NOMO-1 treated with DMSO at 0.1 percent for 48 hours (cell line): ENCODE results near the gene SLC25A26.

Experiments used
- DNase-seq: peaks from one replicate; lab custom pipeline; 2025; ENCODE audit not compliant: unreplicated experiment; lab: John Stamatoyannopoulos, UW

SLC25A26 gene

DNA sequence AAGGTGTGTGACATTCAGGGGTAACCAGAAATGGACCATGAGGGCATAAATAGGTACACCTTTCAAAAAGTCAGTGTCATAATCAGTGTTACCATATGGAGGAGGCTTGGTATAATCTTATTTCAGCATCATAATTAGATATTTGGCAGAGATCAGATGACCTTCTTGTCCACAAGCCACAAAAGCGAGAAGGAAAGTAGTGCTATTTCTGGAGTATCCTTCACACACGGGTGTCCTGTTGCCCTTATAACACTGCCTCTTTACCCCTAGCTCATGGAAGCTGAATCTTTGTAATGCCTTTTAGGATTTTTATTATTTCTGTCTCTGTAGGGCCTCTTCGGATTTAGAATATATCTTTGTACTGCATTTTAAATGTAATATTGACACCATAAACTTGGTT is 147.2 kb downstream of the SLC25A26 start:
- no peak for DNase-seq

DNA sequence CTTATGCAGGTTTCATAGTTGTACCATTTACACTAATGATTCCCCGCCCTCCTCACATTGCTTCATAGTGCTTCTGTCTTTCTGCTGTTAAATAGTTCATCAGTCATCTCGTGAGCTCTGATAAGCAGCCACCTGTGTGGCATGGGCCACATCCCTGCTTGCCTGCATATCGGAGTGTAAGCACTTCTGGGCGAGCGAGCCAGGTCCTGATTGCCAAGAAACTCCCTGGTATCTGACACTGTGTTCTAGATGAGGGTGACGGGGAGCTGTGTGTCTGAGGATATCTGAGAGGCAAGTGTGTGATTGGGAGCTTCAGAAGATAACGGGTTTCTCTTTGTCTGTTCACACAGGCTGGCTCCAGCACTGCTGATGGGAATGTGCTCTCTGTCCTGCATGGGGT is 149.4 kb downstream of the SLC25A26 start:
- no peak for DNase-seq

DNA sequence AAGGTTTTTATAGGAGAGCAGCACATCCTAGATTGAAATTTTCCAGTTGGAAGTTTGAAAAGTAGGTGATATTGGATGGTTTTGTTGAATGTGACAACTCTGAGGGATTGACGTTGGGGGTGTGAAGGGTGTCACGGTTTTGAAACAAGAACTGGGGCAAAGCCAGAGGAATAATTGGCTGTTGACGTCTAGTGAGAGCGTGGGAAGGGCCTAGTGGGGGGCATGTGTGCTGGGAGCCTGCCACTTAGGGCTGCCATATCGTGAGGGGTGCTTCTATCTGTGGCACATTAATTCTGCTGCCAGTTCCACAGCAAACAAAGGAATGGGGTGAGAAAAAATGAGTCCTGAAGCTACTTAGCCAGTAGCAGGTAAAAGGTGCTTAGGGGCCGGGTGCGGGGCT is 150.6 kb downstream of the SLC25A26 start:
- DNase-seq = no peak

- DNase-seq = no peak
Measured at GRCh38 chr3:66372681-66373350, 152.0 kb downstream of the SLC25A26 start.

DNA sequence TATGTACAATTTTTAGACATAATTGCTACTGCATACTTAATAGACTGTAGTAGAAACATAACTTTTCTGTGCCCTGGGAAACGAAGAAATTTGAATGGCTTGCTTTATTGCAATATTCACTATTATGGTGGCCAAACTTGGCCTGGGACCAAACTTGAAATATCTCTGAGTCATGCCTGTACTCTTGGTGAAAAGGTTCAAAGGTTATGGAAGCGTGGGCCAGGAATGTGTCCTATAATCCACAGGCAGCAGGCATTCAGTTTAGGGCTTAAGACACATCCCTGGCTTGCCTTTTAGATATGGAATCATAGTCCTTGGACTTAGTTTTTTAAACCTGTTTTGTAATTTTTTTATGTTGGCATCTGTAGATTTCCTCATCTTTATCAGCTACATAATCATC is 155.8 kb downstream of the SLC25A26 start:
- DNase-seq = no peak

GRCh38 chr3:66377800-66378199 is 157.0 kb downstream of the SLC25A26 start:
- no peak for DNase-seq

DNA sequence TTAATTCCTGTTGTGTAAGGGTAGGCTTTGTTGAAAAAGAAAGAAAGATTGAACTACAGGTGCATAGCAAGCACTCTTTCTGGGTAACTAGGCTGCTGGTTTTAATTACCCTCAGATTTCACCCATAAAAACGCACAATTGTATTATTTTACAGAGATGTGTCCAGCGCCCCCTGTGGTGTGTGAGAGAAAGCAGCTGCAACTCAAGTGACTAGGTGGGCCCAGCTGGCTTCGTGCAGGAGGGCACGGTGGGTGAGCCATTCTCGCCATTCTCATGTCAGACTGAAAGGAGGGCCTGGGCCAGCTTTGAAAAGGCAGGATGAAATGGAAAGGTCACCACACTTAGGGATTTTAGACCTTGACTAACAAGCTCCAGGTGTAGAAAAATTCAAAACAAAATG is 157.5 kb downstream of the SLC25A26 start:
- no peak for DNase-seq

GRCh38 chr3:66379565-66379964 is 158.8 kb downstream of the SLC25A26 start:
- DNase-seq = no peak

- DNase-seq = no peak
Measured at GRCh38 chr3:66380200-66380932, 159.6 kb downstream of the SLC25A26 start.

- no peak for DNase-seq
Measured at GRCh38 chr3:66381626-66382025, 160.8 kb downstream of the SLC25A26 start.

DNA sequence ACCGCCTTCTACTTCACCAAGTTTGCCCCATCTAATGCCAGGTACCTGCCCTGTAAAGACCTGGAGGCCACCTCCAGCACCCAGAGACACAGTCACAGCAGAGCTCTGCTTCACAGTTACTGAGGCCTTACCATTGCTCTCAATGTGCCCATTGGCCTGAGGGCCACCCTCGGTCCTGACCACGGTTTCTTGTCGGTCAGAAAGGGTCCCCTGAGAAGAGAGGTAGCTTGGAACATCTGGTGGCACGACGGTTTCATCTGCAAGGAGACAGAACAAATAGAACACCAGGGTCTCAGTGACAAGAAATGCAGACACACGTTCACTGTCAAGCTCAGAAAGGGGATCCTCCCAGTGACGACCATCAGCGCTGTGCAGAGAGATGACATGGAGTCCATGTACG is 161.3 kb downstream of the SLC25A26 start:
- no peak for DNase-seq

GRCh38 chr3:66383023-66383422 is 162.2 kb downstream of the SLC25A26 start:
- DNase-seq = no peak

DNA sequence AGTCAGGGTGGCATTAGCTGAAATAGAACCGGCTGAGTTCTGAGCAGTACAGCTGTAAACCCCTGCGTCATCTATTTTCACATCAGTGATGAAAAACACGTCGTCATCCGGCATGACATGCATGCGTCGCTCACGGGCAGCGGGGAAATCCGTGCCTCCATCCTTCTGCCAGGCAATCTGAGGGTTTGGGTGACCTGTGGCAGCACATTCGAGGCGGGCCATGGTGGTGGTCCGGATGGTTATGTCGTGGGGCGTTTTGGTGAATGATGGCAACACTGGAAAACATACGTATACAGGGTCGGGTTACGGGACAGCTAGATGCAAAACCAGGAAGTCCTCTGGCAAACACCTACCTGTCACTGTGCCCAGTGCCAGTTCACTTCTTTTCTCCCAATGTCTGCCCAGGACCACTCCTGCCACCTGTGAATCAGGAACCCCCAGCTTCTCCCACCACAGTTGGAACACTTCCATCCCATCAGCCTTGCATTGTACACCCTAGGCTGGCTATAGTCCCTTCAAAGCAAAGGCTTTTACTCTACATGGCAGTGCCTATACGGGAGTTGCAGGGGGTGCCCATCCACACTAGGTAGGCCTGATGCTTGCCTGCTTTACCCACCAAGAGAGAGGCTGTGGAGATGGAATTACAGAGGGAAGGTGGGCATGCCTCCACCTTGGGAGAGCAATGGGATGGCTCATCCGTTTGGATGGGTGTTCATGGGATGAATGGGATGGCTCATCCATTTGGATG is 163.4 kb downstream of the SLC25A26 start:
- no peak for DNase-seq

GRCh38 chr3:66385066-66385465 is 164.3 kb downstream of the SLC25A26 start:
- DNase-seq = no peak

GRCh38 chr3:66386011-66386924 is 165.5 kb downstream of the SLC25A26 start:
- no peak for DNase-seq

GRCh38 chr3:66386925-66387650 is 166.3 kb downstream of the SLC25A26 start:
- DNase-seq = no peak

- DNase-seq = peak; percentile 38
Measured at GRCh38 chr3:66390013-66390412, 169.2 kb downstream of the SLC25A26 start.

DNA sequence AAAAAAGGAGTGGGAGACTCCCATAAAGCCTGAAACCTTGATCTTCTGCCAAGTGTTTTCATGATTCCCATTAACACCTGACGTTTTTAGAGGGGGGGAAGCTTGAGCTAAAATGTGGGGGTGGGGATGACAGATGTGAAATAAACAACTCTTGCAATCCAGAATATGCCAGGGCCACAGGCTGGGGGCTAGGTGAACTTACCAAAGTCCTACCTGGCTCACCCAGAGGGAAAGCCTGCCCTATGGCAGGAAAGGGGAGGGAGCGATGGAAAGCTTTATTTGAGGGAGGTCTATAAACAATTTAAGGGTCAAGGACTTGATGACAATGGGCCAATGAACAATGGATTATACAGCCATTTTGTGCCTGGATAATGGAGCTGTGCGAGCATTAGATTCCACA is 171.7 kb downstream of the SLC25A26 start:
- DNase-seq = no peak

- no peak for DNase-seq
Measured at GRCh38 chr3:66392966-66393332, 172.1 kb downstream of the SLC25A26 start.

DNA sequence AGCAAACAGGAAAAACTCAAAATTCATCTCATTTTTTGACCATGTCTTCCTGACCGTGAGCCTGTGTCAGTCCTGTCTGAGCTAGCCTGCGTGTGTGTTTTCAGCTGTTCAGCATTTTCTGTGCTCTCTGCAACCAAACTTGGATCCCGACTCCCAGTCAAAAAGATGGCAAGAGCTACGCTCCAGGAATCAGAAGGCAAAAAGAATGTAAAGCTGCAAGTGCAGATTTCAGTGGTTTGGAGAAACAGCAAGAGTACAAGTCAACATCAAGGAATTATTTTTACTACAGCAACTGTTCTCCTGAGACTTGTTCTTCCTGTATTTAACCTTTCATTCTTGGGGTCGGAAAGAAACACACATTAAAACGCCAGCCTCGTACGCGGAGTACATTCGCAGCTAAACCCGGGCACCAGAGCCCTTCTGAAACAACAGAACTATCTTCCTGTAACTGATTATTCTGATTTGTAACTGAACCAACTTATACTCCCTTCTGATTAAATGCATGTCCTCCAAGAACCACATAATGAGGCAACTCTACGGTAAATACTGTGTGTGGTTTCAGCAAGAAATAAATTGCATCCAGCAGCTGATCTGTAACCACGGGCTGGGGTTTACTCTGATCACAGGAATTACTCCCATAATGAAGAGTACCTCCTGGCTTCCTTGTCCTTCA is 172.7 kb downstream of the SLC25A26 start:
- no peak for DNase-seq
